ENCODE results near the gene TUBGCP2. TPM values are rescaled to one million over a fixed set of nuclear protein-coding genes. Genes with fewer than 3 reads are reported as not detected.

The TUBGCP2 gene
- total RNA-seq, 1 donor from 2014 or later = 55.4 TPM

GRCh38 chr10:133303206-133303605 is 5.5 kb downstream of the TUBGCP2 start:
- no peak overlapping the region for H3K27ac ChIP-seq
- peaks cover 39% of the 10 kb centered on the region for H4K20me1 ChIP-seq (ENCODE audit: low read depth)
- H3K4me3 ChIP-seq = no peak overlapping the region
- no peak overlapping the region for H3K4me2 ChIP-seq
- no peaks in the 10 kb centered on the region for H3K27me3 ChIP-seq
- H3K9me3 ChIP-seq (ENCODE audit: low read depth) = no peaks in the 10 kb centered on the region
- Mint-ChIP-seq H3K27me3 (ENCODE audit: insufficient read depth, low read depth) (peaks cover 10% of the 10 kb centered on the region), H3K27ac (no peak overlapping the region), H3K36me3 (peaks cover 21% of the 10 kb centered on the region), H3K9me3 (no peaks in the 10 kb centered on the region), H3K4me1 (peaks cover 15% of the 10 kb centered on the region), H3K4me3 (no peak overlapping the region)
- peaks cover 55% of the 10 kb centered on the region for H3K79me2 ChIP-seq (ENCODE audit: low read depth)
- no peak overlapping the region for H2AFZ ChIP-seq (replicated peaks)
- no peak overlapping the region for H3K9ac ChIP-seq
- no peaks in the 10 kb centered on the region for H3K36me3 ChIP-seq
- TF ChIP-seq CTCF (IDR thresholded peaks at IDR 0.05) (no peak), EZH2phosphoT487 (IDR thresholded peaks at IDR 0.05) (no peak), EZH2 (IDR thresholded peaks at IDR 0.05) (no peak)
- H3K4me1 ChIP-seq = peaks cover 6% of the 10 kb centered on the region
- H3F3A ChIP-seq (ENCODE audit: low read depth) = peaks cover 4% of the 10 kb centered on the region
- DNase-seq (ENCODE audit: low spot score) = no peak

DNA sequence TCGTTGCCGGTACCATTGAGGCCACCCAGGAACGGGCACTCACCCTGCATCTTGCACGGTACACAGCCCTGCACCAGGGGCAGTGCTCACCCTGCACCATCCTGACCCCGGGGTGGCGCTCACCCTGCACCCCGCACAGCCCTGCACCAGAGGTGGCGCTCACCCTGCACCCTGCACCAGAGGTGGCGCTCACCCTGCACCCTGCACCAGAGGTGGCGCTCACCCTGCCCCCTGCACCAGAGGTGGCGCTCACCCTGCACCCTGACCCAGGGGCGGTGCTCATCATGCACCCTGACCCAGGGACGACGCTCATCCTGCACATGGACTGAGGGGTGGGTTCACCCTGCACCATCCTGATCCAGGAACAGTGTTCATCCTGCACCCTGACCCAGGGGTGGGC is 6.4 kb downstream of the TUBGCP2 start:
- Histone ChIP-seq H3K9me3 (ENCODE audit: low read depth) (no peaks in the 10 kb centered on the region), H3K9ac (no peak overlapping the region), H3K27ac (no peak overlapping the region), H3K36me3 (no peaks in the 10 kb centered on the region), H3K27me3 (no peaks in the 10 kb centered on the region), H3K79me2 (ENCODE audit: low read depth) (peaks cover 45% of the 10 kb centered on the region), H3F3A (ENCODE audit: low read depth) (no peaks in the 10 kb centered on the region), H2AFZ (replicated peaks) (no peak overlapping the region), H3K4me1 (no peaks in the 10 kb centered on the region), H3K4me2 (no peak overlapping the region), H4K20me1 (ENCODE audit: low read depth) (peaks cover 29% of the 10 kb centered on the region), H3K4me3 (no peak overlapping the region)
- TF ChIP-seq EZH2 (IDR thresholded peaks at IDR 0.05) (no peak), EZH2phosphoT487 (IDR thresholded peaks at IDR 0.05) (no peak), CTCF (IDR thresholded peaks at IDR 0.05) (no peak)
- no peak for DNase-seq (ENCODE audit: low spot score)
- H3K4me1 Mint-ChIP-seq = peaks cover 6% of the 10 kb centered on the region
- peaks cover 4% of the 10 kb centered on the region for H3K27me3 Mint-ChIP-seq (ENCODE audit: insufficient read depth, low read depth)
- H3K36me3 Mint-ChIP-seq = peaks cover 25% of the 10 kb centered on the region
- H3K27ac Mint-ChIP-seq = no peak overlapping the region
- no peaks in the 10 kb centered on the region for H3K9me3 Mint-ChIP-seq
- no peak overlapping the region for H3K4me3 Mint-ChIP-seq

DNA sequence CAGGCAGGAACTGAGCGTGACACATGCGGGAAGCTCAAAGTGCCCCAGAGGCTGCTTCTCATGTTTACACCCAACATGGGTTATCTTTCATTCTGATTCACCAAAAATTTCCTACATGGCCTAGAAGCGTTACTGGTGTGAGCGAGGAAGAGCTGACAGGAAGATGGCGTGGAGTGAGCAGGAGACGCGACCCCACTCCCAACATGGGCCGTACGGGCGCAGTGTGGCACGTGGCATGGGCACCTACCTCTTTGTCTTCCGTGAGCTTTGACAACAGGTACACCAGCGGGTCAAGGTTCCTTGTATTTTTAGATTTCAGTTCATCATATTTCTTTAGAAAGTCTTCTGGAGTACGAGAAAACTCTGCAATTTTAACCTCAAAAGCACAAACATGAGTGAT is 8.9 kb downstream of the TUBGCP2 start:
- Mint-ChIP-seq H3K27me3 (ENCODE audit: insufficient read depth, low read depth) (peaks cover 3% of the 10 kb centered on the region), H3K4me3 (no peak overlapping the region), H3K27ac (no peak overlapping the region), H3K9me3 (no peaks in the 10 kb centered on the region), H3K4me1 (no peaks in the 10 kb centered on the region), H3K36me3 (peaks cover 22% of the 10 kb centered on the region)
- Histone ChIP-seq H3F3A (ENCODE audit: low read depth) (no peaks in the 10 kb centered on the region), H3K79me2 (ENCODE audit: low read depth) (peaks cover 22% of the 10 kb centered on the region), H3K4me2 (no peak overlapping the region), H3K9ac (no peak overlapping the region), H2AFZ (replicated peaks) (no peak overlapping the region), H4K20me1 (ENCODE audit: low read depth) (peaks cover 19% of the 10 kb centered on the region), H3K27me3 (no peaks in the 10 kb centered on the region), H3K4me1 (no peaks in the 10 kb centered on the region), H3K27ac (no peak overlapping the region), H3K36me3 (no peaks in the 10 kb centered on the region), H3K9me3 (ENCODE audit: low read depth) (no peaks in the 10 kb centered on the region), H3K4me3 (no peak overlapping the region)
- no peak for DNase-seq (ENCODE audit: low spot score)
- TF ChIP-seq EZH2 (IDR thresholded peaks at IDR 0.05) = no peak
- TF ChIP-seq CTCF (IDR thresholded peaks at IDR 0.05) = no peak
- TF ChIP-seq EZH2phosphoT487 (IDR thresholded peaks at IDR 0.05) = no peak

All from neural progenitor cell (in vitro differentiated cells).